H1 (cell line): ENCODE measurements around the gene LHX8. TPM values are rescaled to one million over a fixed set of nuclear protein-coding genes. Genes with fewer than 3 reads are reported as not detected.

Source experiments
- CTCF ChIA-PET: fragments of 300-600 bp; sonication (Branson Sonifier 250); formaldehyde crosslinking; loops from one replicate; lab custom pipeline; 2021; ENCODE audit not compliant: partially characterized antibody; lab: Charles Lee
- POLR2A ChIA-PET: fragments of 300-600 bp; sonication (Branson Sonifier 250); formaldehyde crosslinking; loops from one replicate; lab custom pipeline; 2021; ENCODE audit warnings: inconsistent platforms; ENCODE audit not compliant: partially characterized antibody; lab: Charles Lee
- DNase-seq, 2 experiments: peaks; one replicate each; pipeline versions ENCODE4 v3.0.0 to v3.0.0-alpha.2; 2010 to 2022; ENCODE audit warnings: low spot score in 2 of 2, low read depth in 1 of 2, mixed read lengths in 1 of 2
- FAIRE-seq: peaks from 2 replicates; lab custom pipeline; 2011; peaks lifted over from hg19 to GRCh38; lab: Jason Lieb, UNC
- H2AFZ ChIP-seq: 2 replicates; pipeline ENCODE4 v1.8.1; 2012; ENCODE audit warnings: low read length, inconsistent platforms
- H2AK5ac ChIP-seq: 2 replicates; pipeline ENCODE4 v1.6.1; 2013; ENCODE audit warnings: low read depth, low read length
- H2BK120ac ChIP-seq: replicated peaks from 2 replicates; pipeline ENCODE3; 2013; ENCODE audit warnings: low read depth, low read length, inconsistent platforms
- H2BK12ac ChIP-seq: 2 replicates; pipeline ENCODE4 v1.6.1; 2013; ENCODE audit warnings: low read depth, low read length
- H2BK15ac ChIP-seq: 2 replicates; pipeline ENCODE4 v1.6.1; 2013; ENCODE audit warnings: low read length
- H2BK20ac ChIP-seq: 2 replicates; pipeline ENCODE4 v1.6.1; 2013; ENCODE audit warnings: low read length
- H2BK5ac ChIP-seq: 2 replicates; pipeline ENCODE4 v1.6.1; 2013; ENCODE audit warnings: low read depth, low read length
- H3K14ac ChIP-seq: 2 replicates; pipeline ENCODE4 v1.6.1; 2013; ENCODE audit warnings: inconsistent platforms; ENCODE audit not compliant: insufficient read length
- H3K18ac ChIP-seq: 2 replicates; pipeline ENCODE4 v1.6.1; 2013; ENCODE audit warnings: low read length; ENCODE audit errors: extremely low read depth
- H3K23ac ChIP-seq: 2 replicates; pipeline ENCODE4 v1.6.1; 2013; ENCODE audit warnings: inconsistent platforms; ENCODE audit not compliant: insufficient read length
- H3K23me2 ChIP-seq: 2 replicates; pipeline ENCODE4 v1.6.1; 2013; ENCODE audit warnings: low read depth, low read length
- H3K27ac ChIP-seq: 2 replicates; pipeline ENCODE4 v1.6.1; 2011; ENCODE audit warnings: low read depth, low read length, inconsistent platforms
- H3K27me3 ChIP-seq, 4 experiments: replicated peaks in 1 of 4; 1 replicate in 1 of 4; 2 replicates in 3 of 4; pipeline versions ENCODE4 v1.6.1 to v1.8.1; 2011 to 2013; ENCODE audit warnings: low read length in 3 of 4, mild to moderate bottlenecking in 3 of 4, inconsistent platforms in 2 of 4, mixed read lengths in 2 of 4, moderate library complexity in 1 of 4; ENCODE audit not compliant: control insufficient read depth in 3 of 4, insufficient read depth in 3 of 4; ENCODE audit errors: extremely low read depth in 1 of 4
- H3K36me3 ChIP-seq, 4 experiments: 2 replicates each; pipeline versions ENCODE4 v1.6.1 to v1.8.1; 2011 to 2013; ENCODE audit warnings: mild to moderate bottlenecking in 4 of 4, low read length in 3 of 4, moderate library complexity in 2 of 4, control low read depth in 1 of 4, inconsistent platforms in 1 of 4; ENCODE audit not compliant: insufficient read depth in 4 of 4, control insufficient read depth in 2 of 4
- H3K4ac ChIP-seq: replicated peaks from 2 replicates; pipeline ENCODE3; 2013; ENCODE audit warnings: low read length, low read depth, mixed read lengths, inconsistent platforms; ENCODE audit not compliant: insufficient read length
- H3K4me1 ChIP-seq, 4 experiments: replicated peaks in 1 of 4; 1 replicate in 1 of 4; 2 replicates in 3 of 4; pipeline versions ENCODE4 v1.6.1 to v1.8.1; 2011 to 2013; ENCODE audit warnings: low read length in 3 of 4, inconsistent platforms in 2 of 4, mixed read lengths in 1 of 4; ENCODE audit not compliant: insufficient read depth in 4 of 4, control insufficient read depth in 3 of 4
- H3K4me2 ChIP-seq, 2 experiments: 2 replicates each; pipeline versions ENCODE4 v1.6.1 to v1.8.1; 2011 to 2013; ENCODE audit warnings: low read depth in 2 of 2, low read length in 2 of 2, control low read depth in 1 of 2, inconsistent platforms in 1 of 2, mild to moderate bottlenecking in 1 of 2; ENCODE audit not compliant: insufficient read depth in 1 of 2
- H3K4me3 ChIP-seq, 4 experiments: fragments of 200-600, 300-600 bp in 1 of 4; sonication (generic), shearing (Covaris generic), sonication (Bioruptor Twin) in 1 of 4; 2 replicates each; pipeline versions ENCODE4 v1.5.1 to v1.8.1; 2011 to 2016; ENCODE audit warnings: low read length in 4 of 4, low read depth in 3 of 4, control low read depth in 2 of 4, inconsistent platforms in 2 of 4, mild to moderate bottlenecking in 2 of 4, mixed read lengths in 1 of 4, moderate library complexity in 1 of 4; ENCODE audit not compliant: insufficient read depth in 2 of 4; ENCODE audit errors: extremely low read depth in 1 of 4
- H3K56ac ChIP-seq: replicated peaks from 2 replicates; pipeline ENCODE3; 2013; ENCODE audit warnings: low read depth, mild to moderate bottlenecking, mixed read lengths, low read length, inconsistent platforms; ENCODE audit not compliant: insufficient read length
- H3K79me1 ChIP-seq: 2 replicates; pipeline ENCODE4 v1.6.1; 2013; ENCODE audit warnings: low read depth, low read length, control low read depth
- H3K79me2 ChIP-seq, 2 experiments: 2 replicates each; pipeline versions ENCODE4 v1.6.1 to v1.8.1; 2012 to 2013; ENCODE audit warnings: low read length in 2 of 2, mild to moderate bottlenecking in 2 of 2, inconsistent platforms in 1 of 2; ENCODE audit not compliant: insufficient read depth in 2 of 2, control insufficient read depth in 1 of 2
- H3K9ac ChIP-seq, 4 experiments: replicated peaks in 1 of 4; 1 replicate in 1 of 4; 2 replicates in 3 of 4; pipeline versions ENCODE4 v1.6.1 to v1.8.1; 2011 to 2013; ENCODE audit warnings: low read depth in 3 of 4, low read length in 3 of 4, control low read depth in 2 of 4, mild to moderate bottlenecking in 2 of 4, moderate library complexity in 2 of 4, inconsistent platforms in 1 of 4; ENCODE audit errors: extremely low read depth in 1 of 4
- H3K9me3 ChIP-seq, 2 experiments: 2 replicates each; pipeline versions ENCODE4 v1.6.1 to v1.8.1; 2012 to 2013; ENCODE audit warnings: mild to moderate bottlenecking in 2 of 2, moderate library complexity in 2 of 2, control low read depth in 1 of 2, inconsistent platforms in 1 of 2, low read depth in 1 of 2, low read length in 1 of 2, mixed read lengths in 1 of 2; ENCODE audit not compliant: insufficient read depth in 2 of 2
- H4K20me1 ChIP-seq, 2 experiments: replicated peaks in 1 of 2; 2 replicates each; pipeline versions ENCODE3 to v1.8.1; 2011 to 2013; ENCODE audit warnings: inconsistent platforms in 2 of 2, low read length in 2 of 2, mild to moderate bottlenecking in 1 of 2; ENCODE audit not compliant: insufficient read depth in 2 of 2, control insufficient read depth in 1 of 2
- H4K5ac ChIP-seq: 2 replicates; pipeline ENCODE4 v1.6.1; 2013; ENCODE audit warnings: low read length, low read depth, mixed read lengths, inconsistent platforms; ENCODE audit not compliant: insufficient read length
- H4K8ac ChIP-seq: 2 replicates; pipeline ENCODE4 v1.8.0; 2013; ENCODE audit warnings: mild to moderate bottlenecking, moderate library complexity, low read length, inconsistent platforms; ENCODE audit not compliant: insufficient read depth; ENCODE audit errors: extremely low read depth
- H4K91ac ChIP-seq: replicated peaks from 2 replicates; pipeline ENCODE3; 2013; ENCODE audit warnings: low read length, mixed read lengths, inconsistent platforms; ENCODE audit not compliant: insufficient read length
- ATF2 ChIP-seq: IDR thresholded peaks from 2 replicates; pipeline ENCODE4 v1.6.1; 2012; ENCODE audit warnings: low read length, inconsistent platforms
- ATF3 ChIP-seq: IDR thresholded peaks from 2 replicates; pipeline ENCODE4 v1.6.1; 2011; ENCODE audit warnings: low read depth, mild to moderate bottlenecking, low read length; ENCODE audit not compliant: insufficient read depth
- CHD1 ChIP-seq: IDR thresholded peaks from 2 replicates; pipeline ENCODE4 v1.6.1; 2012; ENCODE audit warnings: low read depth, low read length, improper control_type of control experiment
- CTCF ChIP-seq, 3 experiments: IDR thresholded peaks; 1 replicate in 2 of 3; 2 replicates in 1 of 3; pipeline versions ENCODE4 v1.5.1 to v1.6.1; 2011; ENCODE audit warnings: low read length in 3 of 3, mild to moderate bottlenecking in 3 of 3, inconsistent platforms in 2 of 3, low read depth in 1 of 3, moderate library complexity in 1 of 3; ENCODE audit not compliant: insufficient read depth in 1 of 3; ENCODE audit errors: control extremely low read depth in 1 of 3
- POU5F1 ChIP-seq: IDR thresholded peaks from 2 replicates; pipeline ENCODE4 v1.6.1; 2011; ENCODE audit warnings: low read depth, mild to moderate bottlenecking, low read length, moderate library complexity
- RAD21 ChIP-seq, 2 experiments: IDR thresholded peaks in 1 of 2; conservative IDR thresholded peaks in 1 of 2; 2 replicates each; pipeline ENCODE4 v1.6.1; 2011; ENCODE audit warnings: low read depth in 2 of 2, low read length in 2 of 2, improper control_type of control experiment in 1 of 2, inconsistent platforms in 1 of 2, mild to moderate bottlenecking in 1 of 2, moderate library complexity in 1 of 2
- SUZ12 ChIP-seq: fragments of 200-600 bp; sonication (generic); IDR thresholded peaks from 2 replicates; pipeline ENCODE4 v1.6.1; 2012; ENCODE audit warnings: mild to moderate bottlenecking, inconsistent platforms, low read length, moderate library complexity, mixed read lengths
- WGBS, 2 experiments: shearing (Covaris generic) in 1 of 2; methylation state at CpG; one replicate each; pipeline versions ENCODE4 v1.1.6 to v1.1.7; 2013 to 2015; ENCODE audit warnings: low lambda C conversion rate in 2 of 2, mixed read lengths in 2 of 2, inconsistent platforms in 1 of 2, low coverage in 1 of 2, missing lambda C conversion rate in 1 of 2; ENCODE audit not compliant: insufficient replicate concordance in 2 of 2, insufficient coverage in 1 of 2, insufficient read length in 1 of 2; ENCODE audit errors: extremely low coverage in 1 of 2, missing lambda C conversion rate in 1 of 2; 5-methylcytosine and 5-hydroxymethylcytosine counted together
- polyA plus RNA-seq, 7 experiments: library from polyadenylated mRNA; depleted of rRNA in 3 of 7; stranded (reverse) in 5 of 7; unstranded in 2 of 7; fragments of >200 nt in 5 of 7; fragments of 200-250 nt in 2 of 7; gene quantifications; 1 replicate in 5 of 7; 2 replicates in 1 of 7; 4 replicates in 1 of 7; pipeline versions ENCODE4 v1.2.1 to v1.2.3, GENCODE V29; 2011 to 2013; ENCODE audit warnings: missing spikeins in 2 of 7, mixed read lengths in 2 of 7
- total RNA-seq: library from RNA; stranded (reverse); fragmentation: NEBNext Ultra II Directional; extraction: Animal tissue kit (Norgen Biotek cat#: 25700); gene quantifications from 2 replicates; pipeline ENCODE4 v1.2.1, GENCODE V29; 2021

Gene LHX8
- total and polyA plus RNA-seq, 2 of the 8 experiments (the other 6 are each of a cell fraction or from before 2014, with no cell fraction given), result 0.50 to 1.2 TPM

GRCh38 chr1:75125161-75125726 is 8.9 kb upstream of the LHX8 start:
- Histone ChIP-seq H2AK5ac (no peak overlapping the region), H4K91ac (no peak overlapping the region), H3K27ac (no peak overlapping the region), H3K4ac (no peak overlapping the region), H3K23me2 (no peaks in the 10 kb centered on the region; the same call in 1 of the 2 replicates), H3K4me2 (no peak overlapping the region), H2BK120ac (no peak overlapping the region), H3K27me3 (peaks cover 20 to 36% (median 35%) of the 10 kb centered on the region in 4 experiments), H4K5ac (no peak overlapping the region), H2BK20ac (no peak overlapping the region), H3K36me3 (no peaks in the 10 kb centered on the region), H4K8ac (no peak overlapping the region), H3K56ac (no peak overlapping the region), H3K18ac (no peak overlapping the region), H3K14ac (no peak overlapping the region), H3K79me1 (no peaks in the 10 kb centered on the region), H3K79me2 (no peaks in the 10 kb centered on the region), H2BK12ac (no peak overlapping the region), H3K23ac (no peak overlapping the region), H2BK5ac (no peak overlapping the region), H2BK15ac (no peak overlapping the region), H3K4me1 (peaks cover 0 to 8% (median 4%) of the 10 kb centered on the region in 4 experiments; a peak in 4 of 7 replicates), H3K9ac (no peak overlapping the region), H3K9me3 (no peaks in the 10 kb centered on the region), H2AFZ (no peak overlapping the region), H3K4me3 (no peak overlapping the region), H4K20me1 (no peaks in the 10 kb centered on the region)
- FAIRE-seq (no peak), DNase-seq (peak in 1 of 2 experiments; percentile 45)
- 98% methylated on average over 22 of the region's 38 CpGs; no CpG with 5 or more reads in 1 of the 2 experiments for WGBS, 2 experiments
- ChIA-PET POLR2A (no interaction called here), CTCF (interaction anchor here (0.7 to 2.7 kb wide), 3 partner anchors 73 to 358 kb away, joined by 3 to 16 read pairs (median 4); no protein-coding TSS in a partner anchor)
- TF ChIP-seq ATF2 (no peak), CTCF (IDR thresholded peaks at IDR 0.05; ENCODE audit: control extremely low read depth in 1 of 3, insufficient read depth in 1 of 3, low read depth in 1 of 3, low read length in 3 of 3) (no peak), RAD21 (IDR thresholded peaks at IDR 0.05 in 1 of 2, conservative IDR thresholded peaks at IDR 0.05 in 1 of 2; ENCODE audit: low read depth in 2 of 2, low read length in 2 of 2) (no peak), ATF3 (no peak), SUZ12 (no peak), POU5F1 (no peak), CHD1 (no peak)
